ENCODE measurements around the gene SNAP23.
A peak's percentile ranks its signal among the peaks of the same experiment; 100 is the strongest.

SNAP23 gene

GRCh38 chr15:42495361-42496212 lies at the start of gene SNAP23:
Gene SNAP23 (plus strand): TSS chr15:42495634. CDS start chr15:42511847, 16,213 bp downstream.
- H3K4me3 ChIP-seq (ENCODE audit: low read depth, low read length), result peak within 1 kb of the TSS; percentile 75
- no peak for TF ChIP-seq CTCF (conservative IDR thresholded peaks at IDR 0.05; ENCODE audit: low read depth, low read length)
- DNase-seq (ENCODE audit: low read depth), result peak; percentile 97

- H3K4me3 ChIP-seq (ENCODE audit: low read depth, low read length), result no peak overlapping the region
- TF ChIP-seq CTCF (conservative IDR thresholded peaks at IDR 0.05; ENCODE audit: low read depth, low read length), result no peak
- DNase-seq (ENCODE audit: low read depth), result peak; percentile 19
These were observed 47.8 kb upstream of the SNAP23 start for GRCh38 chr15:42447599-42447998.

- DNase-seq (ENCODE audit: low read depth), result no peak
- H3K4me3 ChIP-seq (ENCODE audit: low read depth, low read length), result no peak overlapping the region
- no peak for TF ChIP-seq CTCF (conservative IDR thresholded peaks at IDR 0.05; ENCODE audit: low read depth, low read length)
These were observed 47.2 kb upstream of the SNAP23 start for GRCh38 chr15:42448281-42448680.

GRCh38 chr15:42449770-42450424 lies 45.5 kb upstream of the SNAP23 start:
- TF ChIP-seq CTCF (conservative IDR thresholded peaks at IDR 0.05; ENCODE audit: low read depth, low read length), result no peak
- DNase-seq (ENCODE audit: low read depth), result no peak
- H3K4me3 ChIP-seq (ENCODE audit: low read depth, low read length), result no peak overlapping the region

GRCh38 chr15:42450425-42450790 lies 45.0 kb upstream of the SNAP23 start:
- H3K4me3 ChIP-seq (ENCODE audit: low read depth, low read length), result no peak overlapping the region
- DNase-seq (ENCODE audit: low read depth), result no peak
- no peak for TF ChIP-seq CTCF (conservative IDR thresholded peaks at IDR 0.05; ENCODE audit: low read depth, low read length)

GRCh38 chr15:42453826-42454225 lies 41.6 kb upstream of the SNAP23 start:
- no peak for TF ChIP-seq CTCF (conservative IDR thresholded peaks at IDR 0.05; ENCODE audit: low read depth, low read length)
- DNase-seq (ENCODE audit: low read depth), result peak; percentile 26
- H3K4me3 ChIP-seq (ENCODE audit: low read depth, low read length), result no peak overlapping the region
